ENCODE data around the gene CBFA2T2.
"Not testable (repeated sequence)": the region's sequence is repeated elsewhere in the genome, so short reads cannot be mapped to it uniquely, and the experiment has no call there.

GRCh38 chr20:33591901-33592300 lies 102.0 kb downstream of the CBFA2T2 start:
- TF ChIP-seq, protein P1, sequence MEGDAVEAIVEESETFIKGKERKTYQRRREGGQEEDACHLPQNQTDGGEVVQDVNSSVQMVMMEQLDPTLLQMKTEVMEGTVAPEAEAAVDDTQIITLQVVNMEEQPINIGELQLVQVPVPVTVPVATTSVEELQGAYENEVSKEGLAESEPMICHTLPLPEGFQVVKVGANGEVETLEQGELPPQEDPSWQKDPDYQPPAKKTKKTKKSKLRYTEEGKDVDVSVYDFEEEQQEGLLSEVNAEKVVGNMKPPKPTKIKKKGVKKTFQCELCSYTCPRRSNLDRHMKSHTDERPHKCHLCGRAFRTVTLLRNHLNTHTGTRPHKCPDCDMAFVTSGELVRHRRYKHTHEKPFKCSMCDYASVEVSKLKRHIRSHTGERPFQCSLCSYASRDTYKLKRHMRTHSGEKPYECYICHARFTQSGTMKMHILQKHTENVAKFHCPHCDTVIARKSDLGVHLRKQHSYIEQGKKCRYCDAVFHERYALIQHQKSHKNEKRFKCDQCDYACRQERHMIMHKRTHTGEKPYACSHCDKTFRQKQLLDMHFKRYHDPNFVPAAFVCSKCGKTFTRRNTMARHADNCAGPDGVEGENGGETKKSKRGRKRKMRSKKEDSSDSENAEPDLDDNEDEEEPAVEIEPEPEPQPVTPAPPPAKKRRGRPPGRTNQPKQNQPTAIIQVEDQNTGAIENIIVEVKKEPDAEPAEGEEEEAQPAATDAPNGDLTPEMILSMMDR (optimal IDR thresholded peaks at IDR 0.05 in 1 of 3, IDR thresholded peaks at IDR 0.05 in 1 of 3, conservative IDR thresholded peaks at IDR 0.05 in 1 of 3; ENCODE audit: extremely low read depth in 1 of 3, insufficient read depth in 2 of 3, low read length in 3 of 3) = not testable (repeated sequence)
- not testable (repeated sequence) for TF ChIP-seq EZH2 (IDR thresholded peaks at IDR 0.05; ENCODE audit: low read length)

All from keratinocyte (primary cell).